ENCODE results near the gene SOX1.

SOX1 gene

GRCh38 chr13:112103260-112103838, 36.4 kb downstream of the SOX1 start (continued):
- TF ChIP-seq ZNF580 (tag by site-specific recombination; IDR thresholded peaks at IDR 0.05) (no peak), ZNF670 (tag by site-specific recombination; IDR thresholded peaks at IDR 0.05; ENCODE audit: low read depth) (no peak)

GRCh38 chr13:112103961-112104880, 37.3 kb downstream of the SOX1 start:
- ChIA-PET CTCF (interaction anchor here (0.6 to 2.4 kb wide), 2 partner anchors 11 to 340 kb away, joined by 4 to 23 read pairs; no protein-coding TSS in a partner anchor), POLR2A (no interaction called here)
- Histone ChIP-seq H3K9me3 (ENCODE audit: control insufficient read depth, insufficient read depth, low read depth, low read length) (no peaks in the 10 kb centered on the region), H3K4me1 (ENCODE audit: control insufficient read depth, insufficient read depth, low read length) (peaks cover 4% of the 10 kb centered on the region), H3K36me3 (ENCODE audit: control insufficient read depth in 2 of 2, insufficient read depth in 1 of 2, low read length in 2 of 2) (no peaks in the 10 kb centered on the region), H3K4me3 (ENCODE audit: low read depth, low read length) (no peak overlapping the region), H3K27ac (ENCODE audit: extremely low read depth, low read depth, low read length) (no peak overlapping the region)
- no peak for TF ChIP-seq ZNF404 (tag by site-specific recombination; IDR thresholded peaks at IDR 0.05)
- no peak for TF ChIP-seq ZNF354C (tag by site-specific recombination; IDR thresholded peaks at IDR 0.05; ENCODE audit: borderline replicate concordance, low read depth)
- no peak for TF ChIP-seq ZBTB48 (tag by site-specific recombination; IDR thresholded peaks at IDR 0.05)

GRCh38 chr13:112104881-112105234, 37.9 kb downstream of the SOX1 start:
- CTCF ChIA-PET = no interaction called here
- Histone ChIP-seq H3K4me3 (ENCODE audit: low read depth, low read length) (no peak overlapping the region), H3K4me1 (ENCODE audit: control insufficient read depth, insufficient read depth, low read length) (peaks cover 4% of the 10 kb centered on the region), H3K27ac (ENCODE audit: extremely low read depth, low read depth, low read length) (no peak overlapping the region), H3K36me3 (ENCODE audit: control insufficient read depth in 2 of 2, insufficient read depth in 1 of 2, low read length in 2 of 2) (no peaks in the 10 kb centered on the region), H3K9me3 (ENCODE audit: control insufficient read depth, insufficient read depth, low read depth, low read length) (no peaks in the 10 kb centered on the region)
- POLR2A ChIA-PET = no interaction called here
- TF ChIP-seq ZBTB1 (tag by site-specific recombination; IDR thresholded peaks at IDR 0.05) (no peak), ZBTB10 (tag by site-specific recombination; IDR thresholded peaks at IDR 0.05) (no peak), ZNF146 (tag by site-specific recombination; IDR thresholded peaks at IDR 0.05) (no peak), ZNF112 (tag by site-specific recombination; IDR thresholded peaks at IDR 0.05) (no peak), ZNF280D (tag by site-specific recombination; IDR thresholded peaks at IDR 0.05) (no peak), ZNF830 (tag by site-specific recombination; IDR thresholded peaks at IDR 0.05; ENCODE audit: low read depth) (no peak), PRDM2 (tag by site-specific recombination; IDR thresholded peaks at IDR 0.05; ENCODE audit: borderline replicate concordance) (no peak), ZNF654 (tag by site-specific recombination; IDR thresholded peaks at IDR 0.05; ENCODE audit: low read depth) (no peak), RBAK (tag by site-specific recombination; IDR thresholded peaks at IDR 0.05) (no peak), ZNF623 (tag by site-specific recombination; IDR thresholded peaks at IDR 0.05) (no peak), ZNF10 (tag by site-specific recombination; IDR thresholded peaks at IDR 0.05) (no peak)
